RWPE2 (cell line): ENCODE data around the gene STAC3.

Source experiments
- ATAC-seq: fragments of 200-7000 bp; cut with Tn5 transposase; 3 replicates; pipeline ENCODE4 v1.9.1; 2021; ENCODE audit warnings: low read depth
- DNase-seq: peaks from one replicate; pipeline ENCODE4 v3.0.0-alpha.2; 2020; ENCODE audit warnings: low spot score
- H3K27ac ChIP-seq: fragments of 450-650 bp; 2 replicates; pipeline ENCODE4 v1.5.1; 2017; ENCODE audit warnings: mild to moderate bottlenecking; ENCODE audit not compliant: poor library complexity, severe bottlenecking
- H3K27me3 ChIP-seq: fragments of 250-450 bp; sonication (Bioruptor Pico); 2 replicates; pipeline ENCODE4 v1.5.1; 2021; ENCODE audit warnings: mild to moderate bottlenecking, moderate library complexity; ENCODE audit not compliant: insufficient read depth, poor library complexity, severe bottlenecking
- H3K36me3 ChIP-seq: fragments of 250-450 bp; sonication (Bioruptor Pico); 2 replicates; pipeline ENCODE4 v1.5.1; 2020; ENCODE audit warnings: low read depth, mild to moderate bottlenecking, moderate library complexity
- H3K4me1 ChIP-seq: fragments of 250-450 bp; sonication (Bioruptor Pico); 2 replicates; pipeline ENCODE4 v1.5.1; 2021; ENCODE audit warnings: mild to moderate bottlenecking, moderate library complexity; ENCODE audit not compliant: insufficient read depth, poor library complexity, severe bottlenecking
- H3K4me3 ChIP-seq: fragments of 250-450 bp; sonication (Bioruptor Pico); 2 replicates; pipeline ENCODE4 v1.5.1; 2021; ENCODE audit warnings: mild to moderate bottlenecking, moderate library complexity; ENCODE audit not compliant: severe bottlenecking
- H3K9me3 ChIP-seq: fragments of 250-450 bp; sonication (Bioruptor Pico); 2 replicates; pipeline ENCODE4 v1.5.1; 2021; ENCODE audit warnings: mild to moderate bottlenecking, moderate library complexity; ENCODE audit not compliant: severe bottlenecking
- TF ChIP-seq, protein P1 (sequence below): fragments of 450-650 bp; IDR thresholded peaks from one replicate; pipeline ENCODE4 v1.5.1; 2017; ENCODE audit warnings: mild to moderate bottlenecking, moderate library complexity; ENCODE audit not compliant: poor library complexity, severe bottlenecking

Gene STAC3

GRCh38 chr12:57195186-57195585 is 55.8 kb downstream of the STAC3 start:
- H3K36me3 ChIP-seq: peaks cover 17% of the 10 kb centered on the region

DNA sequence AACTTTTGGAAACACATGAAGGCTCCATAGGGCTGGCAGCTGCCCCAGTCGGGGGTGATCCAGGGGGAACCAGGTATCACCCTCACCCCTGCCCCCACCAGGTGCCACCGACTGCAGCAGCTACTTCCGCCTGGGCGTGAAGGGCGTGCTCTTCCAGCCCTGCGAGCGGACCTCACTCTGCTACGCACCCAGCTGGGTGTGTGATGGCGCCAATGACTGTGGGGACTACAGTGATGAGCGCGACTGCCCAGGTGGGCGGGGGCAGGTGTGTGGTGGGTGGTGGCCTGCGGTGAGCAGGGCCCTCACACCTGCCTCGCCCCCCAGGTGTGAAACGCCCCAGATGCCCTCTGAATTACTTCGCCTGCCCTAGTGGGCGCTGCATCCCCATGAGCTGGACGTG is 56.7 kb downstream of the STAC3 start:
- DNase-seq: no peak
- no peak for ATAC-seq
- TF ChIP-seq, protein P1, sequence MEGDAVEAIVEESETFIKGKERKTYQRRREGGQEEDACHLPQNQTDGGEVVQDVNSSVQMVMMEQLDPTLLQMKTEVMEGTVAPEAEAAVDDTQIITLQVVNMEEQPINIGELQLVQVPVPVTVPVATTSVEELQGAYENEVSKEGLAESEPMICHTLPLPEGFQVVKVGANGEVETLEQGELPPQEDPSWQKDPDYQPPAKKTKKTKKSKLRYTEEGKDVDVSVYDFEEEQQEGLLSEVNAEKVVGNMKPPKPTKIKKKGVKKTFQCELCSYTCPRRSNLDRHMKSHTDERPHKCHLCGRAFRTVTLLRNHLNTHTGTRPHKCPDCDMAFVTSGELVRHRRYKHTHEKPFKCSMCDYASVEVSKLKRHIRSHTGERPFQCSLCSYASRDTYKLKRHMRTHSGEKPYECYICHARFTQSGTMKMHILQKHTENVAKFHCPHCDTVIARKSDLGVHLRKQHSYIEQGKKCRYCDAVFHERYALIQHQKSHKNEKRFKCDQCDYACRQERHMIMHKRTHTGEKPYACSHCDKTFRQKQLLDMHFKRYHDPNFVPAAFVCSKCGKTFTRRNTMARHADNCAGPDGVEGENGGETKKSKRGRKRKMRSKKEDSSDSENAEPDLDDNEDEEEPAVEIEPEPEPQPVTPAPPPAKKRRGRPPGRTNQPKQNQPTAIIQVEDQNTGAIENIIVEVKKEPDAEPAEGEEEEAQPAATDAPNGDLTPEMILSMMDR: no peak
- H3K36me3 ChIP-seq: peaks cover 17% of the 10 kb centered on the region
- H3K27ac ChIP-seq: no peak overlapping the region
- H3K4me1 ChIP-seq: no peaks in the 10 kb centered on the region
- no peaks in the 10 kb centered on the region for H3K27me3 ChIP-seq
- no peak overlapping the region for H3K4me3 ChIP-seq
- no peaks in the 10 kb centered on the region for H3K9me3 ChIP-seq

More at GRCh38 chr12:57195186-57195585, 55.8 kb downstream of the STAC3 start:
- no peaks in the 10 kb centered on the region for H3K27me3 ChIP-seq
- H3K4me3 ChIP-seq: no peak overlapping the region
- H3K9me3 ChIP-seq: no peaks in the 10 kb centered on the region
- TF ChIP-seq, protein P1: no peak
- no peaks in the 10 kb centered on the region for H3K4me1 ChIP-seq
- no peak for ATAC-seq
- DNase-seq: no peak
- no peak overlapping the region for H3K27ac ChIP-seq

DNA sequence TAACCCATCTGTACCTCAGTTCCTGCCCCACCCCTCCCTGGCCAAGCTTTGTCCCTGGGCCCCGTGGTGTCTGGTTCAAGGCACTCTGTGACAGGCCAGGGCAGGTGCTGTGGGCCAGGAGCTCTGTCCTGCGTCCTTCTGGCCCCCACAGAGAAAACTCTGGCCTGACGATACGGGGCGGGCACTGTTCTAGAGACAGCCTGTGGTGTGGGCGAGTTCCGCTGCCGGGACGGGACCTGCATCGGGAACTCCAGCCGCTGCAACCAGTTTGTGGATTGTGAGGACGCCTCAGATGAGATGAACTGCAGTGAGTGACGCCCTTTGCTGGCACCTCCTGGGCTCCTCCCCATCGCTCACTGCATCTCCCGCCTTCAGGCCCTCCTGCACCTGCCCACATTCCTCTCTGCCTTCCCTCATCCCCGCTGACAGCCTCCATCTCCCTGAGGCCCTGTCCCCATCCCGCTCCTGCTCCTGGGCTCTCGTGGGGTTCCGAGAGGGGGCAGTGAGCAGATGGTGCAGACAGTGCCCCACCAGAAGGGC is 57.2 kb downstream of the STAC3 start:
- H3K36me3 ChIP-seq: peaks cover 17% of the 10 kb centered on the region
- no peak overlapping the region for H3K27ac ChIP-seq
- H3K4me3 ChIP-seq: no peak overlapping the region
- H3K27me3 ChIP-seq: no peaks in the 10 kb centered on the region
- H3K4me1 ChIP-seq: no peaks in the 10 kb centered on the region
- ATAC-seq: no peak
- TF ChIP-seq, protein P1: no peak
- DNase-seq: no peak
- H3K9me3 ChIP-seq: no peaks in the 10 kb centered on the region
